H1 (cell line): ENCODE measurements around the gene ELMO3.

ENCODE experiments used
- EP300 ChIP-seq, 2 experiments: IDR thresholded peaks; 1 replicate in 1 of 2; 2 replicates in 1 of 2; pipeline ENCODE4 v1.6.1; 2011 to 2012; ENCODE audit warnings: low read depth in 2 of 2, low read length in 2 of 2, mild to moderate bottlenecking in 2 of 2, borderline replicate concordance in 1 of 2, inconsistent platforms in 1 of 2, moderate library complexity in 1 of 2
- POLR2A ChIP-seq, 2 experiments: IDR thresholded peaks; 1 replicate in 1 of 2; 2 replicates in 1 of 2; pipeline ENCODE4 v1.6.1; 2011; ENCODE audit warnings: low read depth in 2 of 2, low read length in 2 of 2, mild to moderate bottlenecking in 2 of 2; ENCODE audit errors: control extremely low read depth in 1 of 2
- TF ChIP-seq, protein P1 (sequence below), 3 experiments: IDR thresholded peaks; 1 replicate in 2 of 3; 2 replicates in 1 of 3; pipeline versions ENCODE4 v1.5.1 to v1.6.1; 2011; ENCODE audit warnings: low read length in 3 of 3, mild to moderate bottlenecking in 3 of 3, inconsistent platforms in 2 of 3, low read depth in 1 of 3, moderate library complexity in 1 of 3; ENCODE audit not compliant: insufficient read depth in 1 of 3; ENCODE audit errors: control extremely low read depth in 1 of 3

DNA sequence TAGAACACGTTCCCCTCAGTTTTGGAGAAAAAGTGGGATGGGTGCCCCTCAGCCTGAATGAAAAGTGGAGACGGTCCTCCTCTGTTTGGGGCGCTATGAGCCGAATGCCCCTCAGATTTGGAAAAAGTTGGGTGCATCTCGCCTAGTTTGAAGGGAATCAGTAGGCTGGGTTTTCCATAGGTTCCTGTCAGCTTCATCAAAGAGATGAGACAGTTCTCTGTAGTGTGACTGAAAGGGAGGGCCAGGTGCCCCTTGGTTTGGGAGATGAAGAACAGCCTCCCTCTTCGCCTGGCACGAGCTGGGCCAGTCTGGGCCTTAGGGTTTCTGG lies 49.1 kb downstream of the ELMO3 start:
- TF ChIP-seq POLR2A (IDR thresholded peaks at IDR 0.05; ENCODE audit: control extremely low read depth in 1 of 2, low read depth in 2 of 2, low read length in 2 of 2) = no peak
- TF ChIP-seq, protein P1, sequence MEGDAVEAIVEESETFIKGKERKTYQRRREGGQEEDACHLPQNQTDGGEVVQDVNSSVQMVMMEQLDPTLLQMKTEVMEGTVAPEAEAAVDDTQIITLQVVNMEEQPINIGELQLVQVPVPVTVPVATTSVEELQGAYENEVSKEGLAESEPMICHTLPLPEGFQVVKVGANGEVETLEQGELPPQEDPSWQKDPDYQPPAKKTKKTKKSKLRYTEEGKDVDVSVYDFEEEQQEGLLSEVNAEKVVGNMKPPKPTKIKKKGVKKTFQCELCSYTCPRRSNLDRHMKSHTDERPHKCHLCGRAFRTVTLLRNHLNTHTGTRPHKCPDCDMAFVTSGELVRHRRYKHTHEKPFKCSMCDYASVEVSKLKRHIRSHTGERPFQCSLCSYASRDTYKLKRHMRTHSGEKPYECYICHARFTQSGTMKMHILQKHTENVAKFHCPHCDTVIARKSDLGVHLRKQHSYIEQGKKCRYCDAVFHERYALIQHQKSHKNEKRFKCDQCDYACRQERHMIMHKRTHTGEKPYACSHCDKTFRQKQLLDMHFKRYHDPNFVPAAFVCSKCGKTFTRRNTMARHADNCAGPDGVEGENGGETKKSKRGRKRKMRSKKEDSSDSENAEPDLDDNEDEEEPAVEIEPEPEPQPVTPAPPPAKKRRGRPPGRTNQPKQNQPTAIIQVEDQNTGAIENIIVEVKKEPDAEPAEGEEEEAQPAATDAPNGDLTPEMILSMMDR (IDR thresholded peaks at IDR 0.05; ENCODE audit: control extremely low read depth in 1 of 3, insufficient read depth in 1 of 3, low read depth in 1 of 3, low read length in 3 of 3) = no peak
- no peak for TF ChIP-seq EP300 (IDR thresholded peaks at IDR 0.05; ENCODE audit: borderline replicate concordance in 1 of 2, low read depth in 2 of 2, low read length in 2 of 2)
